Astrocyte of the spinal cord (primary cell): ENCODE results near the gene ADAMTSL1.

Experiments
- DNase-seq: peaks from one replicate; pipeline ENCODE4 v3.0.0; 2011; ENCODE audit warnings: low read depth, low spot score
- H3K4me3 ChIP-seq: 2 replicates; pipeline ENCODE4 v1.5.1; 2011; ENCODE audit warnings: low read depth, mild to moderate bottlenecking, low read length, moderate library complexity
- in situ Hi-C: cut with HindIII; loops from 2 replicates; pipeline ENCODE4 v1.10.0; 2017; ENCODE audit warnings: low sequenced_read_pairs
- TF ChIP-seq, protein P1 (sequence below): IDR thresholded peaks from 2 replicates; pipeline ENCODE4 v1.5.1; 2012; ENCODE audit warnings: low read depth, mild to moderate bottlenecking, low read length, inconsistent platforms

Gene ADAMTSL1

DNA sequence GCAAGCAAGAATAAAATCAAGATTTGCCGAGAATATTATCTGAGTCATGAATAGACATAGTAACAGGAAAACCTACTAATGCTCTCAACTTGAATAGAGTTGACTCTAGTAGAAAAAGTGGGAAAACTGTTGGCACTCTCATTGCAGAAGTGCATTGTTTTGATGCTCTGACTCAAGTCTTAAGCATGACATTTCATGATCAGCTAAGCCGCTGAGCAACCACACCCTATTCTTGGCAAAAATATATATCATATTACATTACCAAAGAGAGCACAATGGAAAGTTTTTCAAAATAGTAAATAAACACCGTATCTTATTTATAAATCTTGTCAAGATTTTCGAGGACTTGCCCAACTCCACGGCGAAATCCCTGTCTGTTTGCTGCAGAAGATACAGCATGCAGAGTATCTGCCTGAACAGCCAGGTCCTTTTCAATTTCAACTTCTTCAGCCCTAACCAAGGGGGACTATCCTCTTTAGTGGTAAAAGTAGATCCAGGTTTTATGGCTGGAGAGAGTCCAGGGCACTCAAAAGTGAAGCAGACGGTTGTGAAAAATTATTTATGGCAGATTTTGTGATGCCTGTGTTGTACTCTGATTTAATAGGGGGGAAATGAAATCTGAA is 13.9 kb upstream of the ADAMTSL1 start:
- peak; percentile 88 for DNase-seq
- no peak overlapping the region for H3K4me3 ChIP-seq
- in situ Hi-C loops: loop anchor here (25.0 kb wide), 1 partner anchor 198 kb away; no protein-coding TSS in a partner anchor

DNA sequence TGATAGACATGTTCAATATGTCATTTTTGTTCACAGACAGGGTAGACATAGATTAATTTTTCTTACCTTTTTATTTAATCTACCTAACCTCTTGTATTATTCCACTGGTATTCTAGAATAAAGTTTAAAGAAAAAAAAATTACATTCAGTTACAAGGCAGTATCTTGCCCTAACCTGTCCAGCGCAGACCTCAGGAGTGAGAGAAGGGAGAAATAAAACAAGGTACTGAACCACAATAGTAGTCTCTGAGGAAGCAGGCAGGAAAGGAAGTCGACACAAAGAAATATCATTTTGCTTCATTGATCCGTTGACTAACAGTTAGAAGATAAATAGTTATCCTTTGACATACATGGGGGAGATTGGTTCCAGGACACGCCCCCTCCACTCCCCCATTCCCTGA is 12.5 kb upstream of the ADAMTSL1 start:
- TF ChIP-seq, protein P1, sequence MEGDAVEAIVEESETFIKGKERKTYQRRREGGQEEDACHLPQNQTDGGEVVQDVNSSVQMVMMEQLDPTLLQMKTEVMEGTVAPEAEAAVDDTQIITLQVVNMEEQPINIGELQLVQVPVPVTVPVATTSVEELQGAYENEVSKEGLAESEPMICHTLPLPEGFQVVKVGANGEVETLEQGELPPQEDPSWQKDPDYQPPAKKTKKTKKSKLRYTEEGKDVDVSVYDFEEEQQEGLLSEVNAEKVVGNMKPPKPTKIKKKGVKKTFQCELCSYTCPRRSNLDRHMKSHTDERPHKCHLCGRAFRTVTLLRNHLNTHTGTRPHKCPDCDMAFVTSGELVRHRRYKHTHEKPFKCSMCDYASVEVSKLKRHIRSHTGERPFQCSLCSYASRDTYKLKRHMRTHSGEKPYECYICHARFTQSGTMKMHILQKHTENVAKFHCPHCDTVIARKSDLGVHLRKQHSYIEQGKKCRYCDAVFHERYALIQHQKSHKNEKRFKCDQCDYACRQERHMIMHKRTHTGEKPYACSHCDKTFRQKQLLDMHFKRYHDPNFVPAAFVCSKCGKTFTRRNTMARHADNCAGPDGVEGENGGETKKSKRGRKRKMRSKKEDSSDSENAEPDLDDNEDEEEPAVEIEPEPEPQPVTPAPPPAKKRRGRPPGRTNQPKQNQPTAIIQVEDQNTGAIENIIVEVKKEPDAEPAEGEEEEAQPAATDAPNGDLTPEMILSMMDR: no peak
- in situ Hi-C loops: loop anchor here (25.0 kb wide), 1 partner anchor 199 kb away; no protein-coding TSS in a partner anchor
- DNase-seq: no peak
- H3K4me3 ChIP-seq: no peak overlapping the region

More for the DNA sequence above, 13.9 kb upstream of the ADAMTSL1 start:
- TF ChIP-seq, protein P1: no peak

- no peak for DNase-seq
- TF ChIP-seq, protein P1: no peak
Observed at GRCh38 chr9:18463991-18464390, 10.0 kb upstream of the ADAMTSL1 start.

GRCh38 chr9:18466101-18466500 is 7.9 kb upstream of the ADAMTSL1 start:
- in situ Hi-C loops: loop anchor here (25.0 kb wide), 1 partner anchor 204 kb away; no protein-coding TSS in a partner anchor
- TF ChIP-seq, protein P1: no peak
- DNase-seq: no peak
- H3K4me3 ChIP-seq: no peak overlapping the region

More at GRCh38 chr9:18463991-18464390, 10.0 kb upstream of the ADAMTSL1 start:
- no peak overlapping the region for H3K4me3 ChIP-seq
- in situ Hi-C loops: loop anchor here (25.0 kb wide), 1 partner anchor 202 kb away; no protein-coding TSS in a partner anchor

GRCh38 chr9:18467696-18468095 is 6.3 kb upstream of the ADAMTSL1 start:
- TF ChIP-seq, protein P1: no peak
- no peak for DNase-seq
- no peak overlapping the region for H3K4me3 ChIP-seq
- in situ Hi-C loops: loop anchor here (25.0 kb wide), 1 partner anchor 205 kb away; no protein-coding TSS in a partner anchor

DNA sequence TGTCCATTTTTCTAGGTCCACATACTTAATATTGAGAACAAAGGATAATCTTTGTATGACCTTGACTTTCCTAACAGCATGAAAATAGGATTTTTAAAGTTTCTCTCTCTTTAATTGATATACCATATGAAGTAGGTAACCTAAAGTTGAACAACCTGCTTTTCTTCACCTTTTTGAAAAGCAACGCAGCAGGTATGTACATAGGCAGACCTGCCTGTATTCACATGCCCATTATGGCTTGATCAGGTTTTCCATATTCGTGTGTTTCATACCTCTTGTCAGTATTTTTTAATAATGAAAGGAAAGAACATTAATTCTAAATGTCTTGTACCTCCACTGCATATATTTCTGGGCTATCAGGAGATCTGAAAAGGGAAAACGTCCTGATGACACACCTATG is 1.5 kb upstream of the ADAMTSL1 start:
- in situ Hi-C loops: loop anchor here (25.0 kb wide), 1 partner anchor 210 kb away; no protein-coding TSS in a partner anchor
- DNase-seq: no peak
- peak overlapping the region; percentile 59 for H3K4me3 ChIP-seq
- TF ChIP-seq, protein P1: no peak
